Keratinocyte (primary cell): Measurements from ENCODE around the gene STYK1. TPM values are rescaled to one million over a fixed set of nuclear protein-coding genes. Genes with fewer than 3 reads are reported as not detected.

Experiments
- DNase-seq: peaks from one replicate; pipeline ENCODE4 v3.0.0-alpha.2; 2011; ENCODE audit warnings: low read depth, missing footprints, low spot score
- FAIRE-seq: peaks from 2 replicates; lab custom pipeline; 2011; peaks lifted over from hg19 to GRCh38; lab: Jason Lieb, UNC
- H2AFZ ChIP-seq: 2 replicates; pipeline ENCODE4 v1.6.0; 2012; ENCODE audit warnings: low read length, control low read depth, inconsistent platforms; ENCODE audit not compliant: control insufficient read depth
- H3K27ac ChIP-seq: 2 replicates; pipeline ENCODE4 v1.5.1; 2011; ENCODE audit warnings: low read length; ENCODE audit not compliant: control insufficient read depth, insufficient read depth
- H3K27me3 ChIP-seq: 3 replicates; pipeline ENCODE4 v1.6.0; 2011; ENCODE audit warnings: low read length; ENCODE audit not compliant: control insufficient read depth, insufficient read depth; ENCODE audit errors: extremely low read depth
- H3K36me3 ChIP-seq, 2 experiments: 2 replicates in 1 of 2; 3 replicates in 1 of 2; pipeline ENCODE4 v1.5.1; 2011; ENCODE audit warnings: low read length in 2 of 2, mild to moderate bottlenecking in 1 of 2; ENCODE audit not compliant: control insufficient read depth in 2 of 2, insufficient read depth in 2 of 2; ENCODE audit errors: extremely low read depth in 1 of 2
- H3K4me1 ChIP-seq: 3 replicates; pipeline ENCODE4 v1.5.1; 2011; ENCODE audit warnings: low read length; ENCODE audit not compliant: control insufficient read depth, insufficient read depth; ENCODE audit errors: extremely low read depth
- H3K4me2 ChIP-seq: 3 replicates; pipeline ENCODE4 v1.6.0; 2011; ENCODE audit warnings: low read depth, low read length; ENCODE audit not compliant: control insufficient read depth, insufficient read depth; ENCODE audit errors: extremely low read depth
- H3K4me3 ChIP-seq, 3 experiments: fragments of 200-600 bp in 1 of 3; sonication (generic) in 1 of 3; 2 replicates in 2 of 3; 3 replicates in 1 of 3; pipeline ENCODE4 v1.5.1; 2011 to 2016; ENCODE audit warnings: low read length in 3 of 3, mild to moderate bottlenecking in 3 of 3, control low read depth in 2 of 3, inconsistent platforms in 1 of 3, low read depth in 1 of 3, mixed read lengths in 1 of 3, mixed run types in 1 of 3, moderate library complexity in 1 of 3; ENCODE audit not compliant: control insufficient read depth in 2 of 3, insufficient read depth in 2 of 3; ENCODE audit errors: extremely low read depth in 1 of 3
- H3K79me2 ChIP-seq: 2 replicates; pipeline ENCODE4 v1.6.0; 2012; ENCODE audit warnings: low read length; ENCODE audit not compliant: control insufficient read depth, insufficient read depth
- H3K9ac ChIP-seq: 3 replicates; pipeline ENCODE4 v1.6.0; 2011; ENCODE audit warnings: low read length; ENCODE audit not compliant: control insufficient read depth, insufficient read depth; ENCODE audit errors: extremely low read depth
- H3K9me1 ChIP-seq: 3 replicates; pipeline ENCODE4 v1.6.0; 2011; ENCODE audit warnings: low read length; ENCODE audit not compliant: control insufficient read depth, insufficient read depth; ENCODE audit errors: extremely low read depth
- H3K9me3 ChIP-seq: 2 replicates; pipeline ENCODE4 v1.5.1; 2012; ENCODE audit warnings: low read depth, low read length; ENCODE audit not compliant: control insufficient read depth
- H4K20me1 ChIP-seq: 3 replicates; pipeline ENCODE4 v1.6.0; 2011; ENCODE audit warnings: low read length; ENCODE audit not compliant: control insufficient read depth, insufficient read depth; ENCODE audit errors: extremely low read depth
- CTCF ChIP-seq, 3 experiments: IDR thresholded peaks in 1 of 3; conservative IDR thresholded peaks in 1 of 3; optimal IDR thresholded peaks in 1 of 3; 2 replicates in 2 of 3; 3 replicates in 1 of 3; pipeline versions ENCODE3 to v1.5.1; 2011; ENCODE audit warnings: low read length in 3 of 3, mild to moderate bottlenecking in 3 of 3, moderate library complexity in 2 of 3, control low read depth in 1 of 3, inconsistent platforms in 1 of 3; ENCODE audit not compliant: insufficient read depth in 2 of 3; ENCODE audit errors: extremely low read depth in 1 of 3
- EZH2 ChIP-seq: IDR thresholded peaks from one replicate; pipeline ENCODE4 v1.6.1; 2012; ENCODE audit warnings: inconsistent platforms, mild to moderate bottlenecking, low read length, moderate library complexity
- dilution Hi-C: fragments of 300-500 bp; cut with MboI; formaldehyde crosslinking; loops from one replicate; pipeline ENCODE4 v1.7.0; 2020; ENCODE audit warnings: low sequenced_read_pairs; ENCODE audit not compliant: extremely low pct_ligation_motif_present
- polyA plus RNA-seq, 5 experiments: library from polyadenylated mRNA; depleted of rRNA in 3 of 5; stranded (reverse) in 3 of 5; stranded (forward) in 1 of 5; unstranded in 1 of 5; fragments of >200 nt; gene quantifications; 1 replicate in 1 of 5; 2 replicates in 3 of 5; 3 replicates in 1 of 5; pipeline versions ENCODE4 v1.2.1 to v1.2.3, GENCODE V29; 2011 to 2012; ENCODE audit warnings: missing spikeins in 2 of 5, low read depth in 1 of 5, low replicate concordance in 1 of 5

The STYK1 gene
- polyA plus RNA-seq, 1 donor (not counting 4 experiments of a cell fraction or from before 2014, with no cell fraction given): 2.8 TPM

GRCh38 chr12:10672231-10672868, 1.5 kb downstream of the STYK1 start:
- H3K27ac ChIP-seq: no peak overlapping the region
- no peaks in the 10 kb centered on the region for H3K27me3 ChIP-seq
- H3K9ac ChIP-seq: no peak overlapping the region
- peak overlapping the region; percentile 1 for H3K4me2 ChIP-seq
- peaks cover 10% of the 10 kb centered on the region for H3K4me1 ChIP-seq
- H4K20me1 ChIP-seq: no peaks in the 10 kb centered on the region
- H3K79me2 ChIP-seq: peaks cover 2% of the 10 kb centered on the region
- H3K9me3 ChIP-seq: no peaks in the 10 kb centered on the region
- no peaks in the 10 kb centered on the region for H3K9me1 ChIP-seq
- no peak for FAIRE-seq
- TF ChIP-seq CTCF (optimal IDR thresholded peaks at IDR 0.05 in 1 of 3, IDR thresholded peaks at IDR 0.05 in 1 of 3, conservative IDR thresholded peaks at IDR 0.05 in 1 of 3; ENCODE audit: extremely low read depth in 1 of 3, insufficient read depth in 2 of 3, low read length in 3 of 3): no peak
- TF ChIP-seq EZH2: no peak
- no peaks in the 10 kb centered on the region for H3K36me3 ChIP-seq
- H3K4me3 ChIP-seq: no peak overlapping the region
- no peak overlapping the region for H2AFZ ChIP-seq
- dilution Hi-C loops: no loop called here
- no peak for DNase-seq

DNA sequence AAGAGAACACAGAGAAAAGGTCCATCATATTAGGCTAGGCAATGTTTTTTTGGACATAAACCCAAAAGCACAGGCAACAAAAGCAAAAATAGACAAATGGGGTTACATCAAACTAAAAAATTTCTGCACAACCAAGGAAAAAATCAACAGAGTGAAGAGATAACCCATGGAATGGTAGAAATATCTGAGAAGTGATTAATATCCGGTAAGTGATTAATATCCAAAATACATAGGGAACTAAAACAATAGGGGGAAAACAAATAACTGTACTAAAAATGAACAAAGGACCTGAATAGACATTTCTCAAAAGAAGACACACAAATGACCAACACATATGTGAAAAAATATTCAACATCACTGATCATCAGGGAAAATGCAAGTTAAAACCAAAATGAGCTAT, 4.3 kb downstream of the STYK1 start:
- Histone ChIP-seq H3K9me1 (no peaks in the 10 kb centered on the region), H2AFZ (no peak overlapping the region), H3K4me2 (no peak overlapping the region), H3K36me3 (no peaks in the 10 kb centered on the region), H3K4me1 (peaks cover 10% of the 10 kb centered on the region), H3K27ac (no peak overlapping the region), H3K9me3 (no peaks in the 10 kb centered on the region), H3K4me3 (no peak overlapping the region), H3K27me3 (no peaks in the 10 kb centered on the region), H3K9ac (no peak overlapping the region), H3K79me2 (peaks cover 2% of the 10 kb centered on the region), H4K20me1 (no peaks in the 10 kb centered on the region)
- no peak for DNase-seq
- FAIRE-seq: no peak
- dilution Hi-C loops: no loop called here
- TF ChIP-seq CTCF (optimal IDR thresholded peaks at IDR 0.05 in 1 of 3, IDR thresholded peaks at IDR 0.05 in 1 of 3, conservative IDR thresholded peaks at IDR 0.05 in 1 of 3; ENCODE audit: extremely low read depth in 1 of 3, insufficient read depth in 2 of 3, low read length in 3 of 3) (no peak), EZH2 (no peak)
